Kasumi-1 (cell line): ENCODE measurements around the gene HIC1.

Experiments
- DNase-seq, 2 experiments: peaks; one replicate each; lab custom pipeline; 2025; lab: John Stamatoyannopoulos, UW

The HIC1 gene

GRCh38 chr17:2060385-2060658 lies 5.4 kb downstream of the HIC1 start:
- no peak for DNase-seq

DNA sequence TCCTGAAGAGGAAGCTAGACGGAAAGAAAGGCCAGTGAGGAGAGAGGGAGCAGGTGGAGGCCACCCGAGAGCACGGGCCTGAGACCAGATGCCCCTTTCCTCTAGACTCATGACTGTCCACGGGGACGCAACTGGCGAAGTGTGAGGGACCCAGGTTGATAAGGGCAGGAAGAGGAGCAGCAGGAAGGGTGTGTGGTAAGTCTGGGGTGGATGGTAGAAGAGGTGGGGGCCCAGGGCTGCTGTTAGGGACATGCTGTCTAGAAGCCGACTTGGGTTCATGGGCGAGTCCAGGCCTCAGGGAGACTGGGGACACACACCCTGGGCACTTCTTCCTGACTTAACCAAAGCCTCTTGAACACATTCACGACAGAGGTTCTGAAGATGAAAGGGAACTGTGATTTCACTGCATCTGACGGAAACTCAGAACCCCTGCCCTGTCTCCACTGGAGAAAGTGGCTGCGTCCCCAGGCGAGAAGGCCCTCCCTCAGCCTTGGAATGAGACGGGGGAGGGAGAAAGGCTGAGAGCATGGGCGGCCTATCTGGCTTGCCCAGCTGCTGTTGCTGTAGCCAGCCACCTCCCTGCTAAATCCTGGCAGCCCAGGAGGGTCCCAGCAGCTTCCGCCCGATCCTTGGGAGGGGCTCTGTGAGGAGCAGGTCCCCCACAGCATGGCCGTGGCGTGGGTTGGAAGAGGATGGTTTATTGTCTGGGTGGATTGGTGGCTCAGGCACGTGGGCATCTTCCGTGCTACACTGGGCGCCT lies 6.0 kb downstream of the HIC1 start:
- DNase-seq: no peak

- no peak for DNase-seq
Measured at GRCh38 chr17:2061441-2061958, 6.6 kb downstream of the HIC1 start.

- no peak for DNase-seq
Measured at GRCh38 chr17:2062571-2063183, 7.8 kb downstream of the HIC1 start.

DNA sequence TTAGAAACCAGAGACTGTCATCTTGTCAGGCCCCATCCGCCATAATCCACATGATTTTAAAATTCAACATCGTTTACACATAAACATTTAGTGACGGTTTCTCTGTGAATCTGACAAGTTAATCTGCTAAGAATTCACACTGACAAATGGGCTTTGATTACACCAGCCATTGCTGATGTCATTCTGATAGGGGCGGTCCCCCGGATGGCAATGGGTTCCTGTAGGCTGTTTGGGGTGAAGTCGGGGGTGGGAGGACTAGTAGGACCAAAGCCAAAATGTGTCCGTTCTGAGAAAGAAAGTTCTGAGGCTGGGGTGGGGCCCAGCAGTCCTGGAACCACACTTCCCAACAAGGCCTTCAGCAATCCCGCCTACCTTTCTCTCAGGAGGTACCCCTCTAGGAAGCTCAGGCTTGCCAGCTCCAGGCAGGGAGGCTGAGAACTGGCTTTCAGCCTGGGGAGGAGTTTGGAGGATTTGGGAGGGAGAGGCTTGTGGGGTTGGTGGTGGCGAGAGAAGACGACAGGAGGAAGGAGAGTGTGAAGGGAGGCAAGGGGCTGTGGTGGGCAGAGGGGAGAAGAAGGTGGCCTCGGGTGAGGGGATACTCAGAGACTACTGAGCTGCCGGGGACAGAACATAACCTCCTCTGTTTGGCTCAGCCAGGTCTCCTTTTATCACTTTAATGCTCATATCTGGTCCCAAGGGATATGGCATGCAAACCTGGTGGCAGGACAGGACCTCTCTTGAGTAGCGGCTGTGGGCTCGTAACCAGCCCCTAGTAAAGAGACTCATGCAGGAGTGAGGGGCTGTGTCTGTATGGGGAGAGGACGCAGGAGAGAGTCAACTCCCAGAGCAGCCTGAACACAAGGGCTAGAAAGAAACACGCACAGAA lies 8.6 kb downstream of the HIC1 start:
- DNase-seq: no peak

DNA sequence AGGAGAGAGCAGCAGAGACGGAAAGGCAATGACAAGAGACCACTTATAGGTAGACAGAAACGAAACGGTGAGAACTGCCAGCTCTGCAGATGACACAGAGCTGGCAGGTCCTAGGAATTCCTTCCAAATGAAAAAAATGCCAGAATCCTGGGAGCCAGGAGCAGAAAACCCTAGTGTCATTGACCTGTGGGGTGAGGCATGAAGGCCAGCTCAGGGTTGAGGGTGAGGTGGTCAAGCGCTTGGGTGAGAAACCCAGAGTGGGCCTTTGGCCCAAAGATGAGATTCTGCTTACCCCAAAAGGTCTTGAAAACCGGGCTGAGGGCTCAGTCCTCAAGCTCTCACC lies 9.2 kb downstream of the HIC1 start:
- DNase-seq: no peak

DNA sequence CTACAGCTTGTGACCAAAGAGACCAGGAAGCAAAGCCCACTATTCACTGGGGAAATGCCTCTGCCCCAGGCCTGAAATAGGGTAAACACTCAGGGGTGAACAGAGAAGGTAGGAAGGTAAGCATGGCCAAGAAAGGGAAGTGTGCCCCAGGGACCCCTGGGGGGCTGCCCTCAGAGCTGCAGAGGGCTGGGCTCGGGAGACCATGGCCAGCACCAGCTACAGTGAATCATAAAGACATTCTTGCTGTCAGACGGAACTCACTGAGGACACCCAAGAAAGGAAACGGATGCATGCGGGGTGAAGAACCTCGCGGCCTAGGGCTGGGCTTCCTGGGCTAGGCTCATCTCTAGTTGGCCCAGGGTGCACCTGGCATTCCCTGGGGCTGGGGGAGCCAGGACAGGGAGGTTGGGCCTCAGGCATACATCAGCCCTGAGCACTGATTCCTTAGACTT lies 9.6 kb downstream of the HIC1 start:
- DNase-seq: no peak

GRCh38 chr17:2064980-2065785 lies 10.3 kb downstream of the HIC1 start:
- peak; percentile 43 to 48 for DNase-seq

GRCh38 chr17:2065949-2066400 lies 11.1 kb downstream of the HIC1 start:
- DNase-seq: no peak

DNA sequence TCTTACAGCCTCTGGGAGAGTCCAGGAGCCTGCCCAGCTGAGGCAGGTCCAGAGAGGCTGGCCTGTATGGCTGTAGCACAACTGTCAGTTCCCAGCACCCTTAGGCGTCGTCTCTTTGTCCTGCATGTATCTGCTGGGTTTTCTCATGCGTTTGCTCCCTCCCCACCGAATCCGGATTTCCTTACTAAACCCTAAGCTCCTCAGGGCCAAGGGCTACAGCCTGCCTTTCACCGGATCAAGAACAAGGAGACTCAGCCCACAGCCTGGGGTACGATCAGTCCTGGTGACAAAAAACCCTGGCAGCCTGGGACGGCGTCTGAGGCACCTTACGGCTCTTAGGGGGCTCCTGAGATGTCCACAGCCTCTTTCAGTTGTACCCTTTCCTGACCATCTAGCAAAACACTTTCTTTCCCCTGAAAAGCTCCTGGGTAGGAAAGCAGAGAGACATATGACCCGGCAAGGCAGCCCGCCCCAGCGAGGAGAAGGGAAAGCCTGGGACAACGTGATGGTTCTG lies 12.2 kb downstream of the HIC1 start:
- DNase-seq: no peak

DNA sequence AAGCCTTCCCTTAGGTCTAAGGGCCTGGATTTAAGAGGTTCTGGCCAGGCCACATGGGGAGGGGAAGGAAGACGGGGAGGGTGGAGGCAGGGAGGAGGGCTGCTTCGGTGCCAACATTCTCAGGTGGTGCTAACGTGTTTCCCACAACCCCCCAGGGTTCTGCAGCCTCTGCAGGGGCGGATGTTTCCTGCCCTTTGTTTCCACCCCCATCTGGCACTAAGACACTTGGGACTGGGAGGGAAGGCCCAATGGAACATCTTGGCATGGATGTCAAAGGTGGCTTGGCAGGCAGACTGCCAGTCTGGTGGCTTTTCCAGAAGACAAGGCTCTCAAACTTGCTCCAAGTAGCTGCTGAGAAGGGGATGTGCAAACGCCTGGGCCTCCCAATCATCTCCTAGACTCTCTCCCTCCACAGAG lies 12.7 kb downstream of the HIC1 start:
- no peak for DNase-seq

DNA sequence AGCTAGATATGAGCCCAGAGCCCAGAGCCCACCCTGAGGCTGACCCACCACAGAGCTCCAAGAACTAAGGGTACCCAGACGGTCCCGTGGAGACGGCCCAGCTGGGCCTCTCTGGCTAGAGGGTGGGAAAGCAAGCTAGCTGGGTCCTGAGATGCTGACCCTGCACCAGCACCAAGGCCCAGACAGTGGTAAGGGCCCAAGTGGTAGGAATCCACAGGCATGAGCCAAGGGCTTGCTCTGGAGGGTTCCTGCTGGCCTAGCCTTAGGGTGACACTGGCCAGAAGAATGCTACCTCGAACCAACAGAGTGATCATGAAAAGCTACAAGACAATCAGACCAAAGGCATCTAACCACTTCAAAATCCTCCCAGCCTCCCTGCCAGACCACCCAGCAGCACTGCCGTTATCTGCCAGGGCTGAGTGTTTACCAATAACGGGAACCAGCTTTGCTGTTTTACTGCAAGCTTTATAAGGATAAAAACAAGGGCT lies 13.2 kb downstream of the HIC1 start:
- no peak for DNase-seq

DNA sequence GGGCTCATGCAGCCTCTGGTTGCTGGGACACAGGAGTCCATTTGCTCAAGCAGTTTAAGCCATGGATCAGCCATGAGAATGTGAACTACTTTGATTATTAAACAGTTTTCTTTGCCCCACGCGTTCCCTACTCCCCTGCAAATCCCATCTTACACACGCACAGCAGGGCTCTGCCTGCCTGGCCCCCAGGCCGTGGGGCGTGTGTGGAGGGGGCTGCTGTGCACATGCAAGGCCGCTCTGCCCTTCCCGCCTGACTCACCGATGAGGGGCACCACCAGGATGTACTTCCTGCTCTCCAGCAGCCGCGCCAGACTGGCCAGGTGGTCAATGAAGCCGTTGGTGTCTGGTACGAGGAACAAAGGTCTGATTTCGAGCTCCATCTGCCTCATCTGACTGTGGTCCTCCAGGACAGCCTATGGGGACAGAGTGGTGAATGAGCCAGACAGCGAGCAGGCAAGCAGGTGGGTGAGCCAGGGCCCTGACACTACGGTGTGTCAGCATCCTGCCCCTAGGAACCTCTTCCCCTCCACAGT lies 13.7 kb downstream of the HIC1 start:
- DNase-seq: no peak

- DNase-seq: no peak
Measured at GRCh38 chr17:2070241-2071023, 15.5 kb downstream of the HIC1 start.

DNA sequence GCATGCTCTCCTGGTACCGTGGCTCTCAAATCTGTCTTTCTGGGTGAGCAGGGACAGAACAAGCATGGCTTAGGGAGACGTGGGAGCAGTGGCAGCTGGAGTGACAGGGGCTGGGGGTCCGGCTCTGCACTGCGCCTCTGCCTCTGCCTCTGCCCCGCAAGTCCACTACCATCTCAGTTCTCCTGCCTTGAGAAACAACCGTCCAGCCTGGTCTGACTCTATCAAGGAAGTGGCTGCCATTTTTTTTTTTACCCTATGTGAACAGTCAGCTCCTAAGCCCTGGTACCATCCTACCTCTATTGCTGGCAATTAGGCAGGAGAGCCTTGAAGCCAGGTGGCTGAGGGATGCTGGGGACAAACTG lies 16.1 kb downstream of the HIC1 start:
- no peak for DNase-seq

DNA sequence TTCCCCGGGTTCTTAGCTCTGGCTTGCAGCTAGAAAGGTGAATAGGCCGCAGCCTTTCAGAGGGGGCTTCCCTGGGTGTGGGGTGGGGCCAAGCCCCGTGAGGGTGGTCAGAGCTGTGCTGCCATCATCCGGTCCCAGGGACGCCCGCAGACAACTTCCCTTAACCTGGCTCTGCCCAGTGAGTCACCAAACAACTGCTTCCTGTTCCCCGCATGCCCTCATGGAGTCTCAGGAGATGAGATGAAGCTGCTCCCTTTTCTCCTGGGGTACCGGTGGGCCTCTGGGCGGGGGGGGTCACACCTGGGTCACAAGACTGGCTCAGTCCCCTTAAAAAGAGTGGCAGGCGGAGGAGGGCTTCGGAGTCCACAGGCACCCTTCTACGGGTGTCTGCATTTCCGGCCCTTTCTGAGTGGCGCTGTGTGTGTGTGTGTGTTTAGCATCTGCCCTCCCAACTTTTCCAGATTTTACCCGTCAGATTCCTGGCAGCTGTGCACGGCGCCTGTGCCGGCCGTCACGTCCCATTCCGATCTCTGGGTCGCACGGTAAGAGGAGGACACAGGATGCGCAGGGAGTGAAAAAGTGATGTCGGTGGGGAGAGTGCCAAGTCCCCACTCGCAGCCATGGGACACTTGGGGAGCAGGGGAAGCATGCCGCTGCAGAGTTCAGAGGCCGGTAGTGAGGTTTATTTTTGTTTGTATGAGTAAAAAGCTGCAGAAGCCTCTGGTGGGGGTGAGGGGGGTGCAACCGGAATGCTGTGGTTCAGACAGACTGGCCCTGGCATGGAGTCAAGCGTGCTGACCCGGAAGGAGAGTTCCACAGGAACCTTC lies 16.8 kb downstream of the HIC1 start:
- DNase-seq: peak; percentile 9 to 13

DNA sequence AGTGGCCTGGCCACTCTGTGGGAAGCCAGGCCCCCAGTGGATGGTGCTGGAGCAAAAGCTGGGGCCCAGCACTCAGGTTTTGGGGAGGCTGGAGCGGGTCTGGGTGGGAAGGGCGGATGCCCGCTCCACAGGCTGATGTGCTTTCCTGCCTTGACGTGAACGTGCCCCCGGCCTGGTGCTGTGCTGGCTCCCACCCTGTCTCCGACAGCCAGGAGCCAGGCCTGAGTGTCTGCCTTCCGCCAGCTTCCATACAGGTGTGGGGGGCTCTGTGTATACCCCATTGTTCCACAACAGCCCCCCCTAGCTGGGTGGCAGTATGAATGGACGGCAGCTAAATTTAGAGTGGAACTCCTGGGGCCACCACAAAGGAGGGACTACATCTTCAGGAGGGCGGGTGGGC lies 20.0 kb downstream of the HIC1 start:
- DNase-seq: no peak

- peak; percentile 17 to 44 for DNase-seq
Measured at GRCh38 chr17:2075336-2076086, 20.6 kb downstream of the HIC1 start.
